ENCODE results near the gene RPS6KA1.

Gene RPS6KA1

GRCh38 chr1:26614655-26615411, 85.3 kb downstream of the RPS6KA1 start:
- TF ChIP-seq CTCF (IDR thresholded peaks at IDR 0.05; ENCODE audit: low read depth, low read length), result no peak
- in situ Hi-C loops (cut with HindIII; ENCODE audit: low sequenced_read_pairs), result no loop called here
- no peak for DNase-seq (ENCODE audit: low read depth, low spot score)
- no peak overlapping the region for H3K4me3 ChIP-seq (ENCODE audit: low read depth, low read length)

GRCh38 chr1:26616881-26617280, 87.3 kb downstream of the RPS6KA1 start:
- no peak for DNase-seq (ENCODE audit: low read depth, low spot score)
- in situ Hi-C loops (cut with HindIII; ENCODE audit: low sequenced_read_pairs), result no loop called here
- H3K4me3 ChIP-seq (ENCODE audit: low read depth, low read length), result no peak overlapping the region
- no peak for TF ChIP-seq CTCF (IDR thresholded peaks at IDR 0.05; ENCODE audit: low read depth, low read length)

DNA sequence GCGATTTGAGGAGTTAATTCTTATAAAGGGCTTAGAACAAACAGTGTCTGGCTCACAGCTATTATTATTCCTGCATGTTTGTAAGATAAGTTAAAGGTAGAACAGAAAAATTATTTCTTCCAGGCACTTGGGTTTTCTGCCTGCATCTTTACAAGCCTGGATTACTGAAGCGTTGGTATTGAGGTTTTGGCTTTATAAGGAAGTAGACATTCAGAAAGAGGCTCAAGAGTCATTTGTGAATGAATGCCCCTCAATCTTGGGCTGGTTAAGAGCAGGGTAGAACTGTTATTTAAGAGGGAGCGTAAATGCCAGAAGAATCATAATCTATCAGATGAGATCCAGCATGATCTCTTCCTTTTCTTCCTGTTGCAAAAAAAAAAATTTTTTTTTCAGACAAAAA, 89.0 kb downstream of the RPS6KA1 start:
- in situ Hi-C loops (cut with HindIII; ENCODE audit: low sequenced_read_pairs), result no loop called here
- DNase-seq (ENCODE audit: low read depth, low spot score), result no peak
- TF ChIP-seq CTCF (IDR thresholded peaks at IDR 0.05; ENCODE audit: low read depth, low read length), result no peak
- no peak overlapping the region for H3K4me3 ChIP-seq (ENCODE audit: low read depth, low read length)

Measured in astrocyte of the spinal cord (primary cell).